C4-2B (cell line): Measurements from ENCODE around the gene IL10.
A peak's percentile ranks its signal among the peaks of the same experiment; 100 is the strongest.

ENCODE experiments used
- H3K27ac ChIP-seq: fragments of 450-650 bp; 2 replicates; pipeline ENCODE4 v1.5.1; 2017
- CTCF ChIP-seq: fragments of 450-650 bp; conservative IDR thresholded peaks from 2 replicates; pipeline ENCODE4 v1.5.1; 2017; ENCODE audit warnings: mild to moderate bottlenecking
- ZFX ChIP-seq: fragments of 450-650 bp; IDR thresholded peaks from 2 replicates; pipeline ENCODE4 v1.6.1; 2017

Gene IL10

DNA sequence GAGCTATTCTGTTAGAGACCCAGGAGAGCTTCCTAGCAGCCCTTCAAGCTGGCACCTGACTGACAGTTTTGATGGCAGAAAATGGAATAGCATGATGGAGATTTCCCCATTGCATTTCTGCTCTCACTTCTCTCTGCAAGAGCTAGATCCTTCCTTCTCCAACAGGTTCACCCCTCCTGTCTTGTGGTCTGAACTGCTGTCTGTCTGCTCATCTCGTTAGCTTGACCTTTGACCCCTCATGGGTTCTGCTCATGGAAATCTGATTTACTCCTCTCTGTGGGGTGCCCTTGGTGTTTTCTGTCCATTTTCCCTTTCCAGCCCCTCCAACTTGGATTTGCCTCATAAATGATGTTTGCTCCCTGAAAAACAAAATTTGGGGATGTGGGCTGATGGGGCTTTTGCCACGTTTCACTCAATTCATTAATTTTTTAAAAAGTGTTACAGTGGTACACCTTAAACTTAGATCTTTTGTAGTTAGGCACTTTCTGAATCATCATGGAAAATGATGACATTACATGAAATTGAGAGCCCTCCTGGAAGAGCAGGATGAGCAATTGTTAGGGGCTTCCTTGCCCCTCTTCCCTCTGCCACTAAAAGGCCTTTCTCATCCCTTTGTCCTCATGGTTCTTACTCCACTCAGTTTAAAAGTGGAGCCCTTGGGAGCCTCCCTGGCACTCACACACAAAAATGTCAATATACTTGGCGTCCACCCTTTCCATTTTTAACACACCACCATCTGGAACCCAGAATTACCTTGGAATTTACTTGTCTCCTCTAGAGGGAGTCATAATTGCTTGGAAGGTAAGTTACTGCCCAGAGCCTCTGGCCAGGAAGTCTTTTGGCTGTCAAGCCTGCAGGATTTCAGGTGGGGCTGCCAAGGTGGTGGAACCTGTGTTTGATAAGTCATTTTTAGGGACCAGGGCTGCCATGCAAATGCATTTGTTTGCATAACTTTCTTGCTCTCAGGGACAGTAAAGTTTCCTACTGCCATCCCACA is 33.6 kb downstream of the IL10 start:
- H3K27ac ChIP-seq, result no peak overlapping the region

DNA sequence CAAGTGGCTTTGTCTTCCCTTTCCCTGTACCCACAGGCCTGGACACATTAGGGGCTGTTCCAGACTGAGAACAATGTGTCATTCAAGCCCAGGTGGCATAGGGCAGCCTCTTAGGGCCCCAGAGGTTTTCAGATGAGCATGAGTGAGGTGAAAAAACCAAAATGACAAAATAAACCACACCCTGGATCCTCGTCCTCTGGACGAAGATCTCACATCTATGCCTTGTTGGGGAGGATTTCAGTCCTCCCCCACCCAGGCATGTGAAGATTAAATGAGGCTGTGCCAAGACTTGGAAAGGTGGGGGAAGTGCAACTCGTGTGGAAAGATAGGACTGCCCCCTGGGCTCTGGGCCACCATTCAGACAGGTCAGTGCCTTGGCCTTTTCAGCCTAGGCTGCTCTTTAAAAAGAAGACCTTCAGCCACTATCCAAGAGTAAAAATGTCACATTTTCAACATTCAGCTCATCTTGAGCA is 34.5 kb downstream of the IL10 start:
- no peak overlapping the region for H3K27ac ChIP-seq
- no peak for TF ChIP-seq ZFX
- no peak for TF ChIP-seq CTCF

More for the DNA sequence above, 33.6 kb downstream of the IL10 start:
- TF ChIP-seq CTCF (peak; percentile 78), ZFX (no peak)

GRCh38 chr1:206736878-206737728 is 35.2 kb downstream of the IL10 start:
- H3K27ac ChIP-seq, result no peak overlapping the region
- no peak for TF ChIP-seq CTCF
- no peak for TF ChIP-seq ZFX

- no peak for TF ChIP-seq CTCF
- no peak for TF ChIP-seq ZFX
- no peak overlapping the region for H3K27ac ChIP-seq
Measured at GRCh38 chr1:206735553-206736031, 36.7 kb downstream of the IL10 start.

DNA sequence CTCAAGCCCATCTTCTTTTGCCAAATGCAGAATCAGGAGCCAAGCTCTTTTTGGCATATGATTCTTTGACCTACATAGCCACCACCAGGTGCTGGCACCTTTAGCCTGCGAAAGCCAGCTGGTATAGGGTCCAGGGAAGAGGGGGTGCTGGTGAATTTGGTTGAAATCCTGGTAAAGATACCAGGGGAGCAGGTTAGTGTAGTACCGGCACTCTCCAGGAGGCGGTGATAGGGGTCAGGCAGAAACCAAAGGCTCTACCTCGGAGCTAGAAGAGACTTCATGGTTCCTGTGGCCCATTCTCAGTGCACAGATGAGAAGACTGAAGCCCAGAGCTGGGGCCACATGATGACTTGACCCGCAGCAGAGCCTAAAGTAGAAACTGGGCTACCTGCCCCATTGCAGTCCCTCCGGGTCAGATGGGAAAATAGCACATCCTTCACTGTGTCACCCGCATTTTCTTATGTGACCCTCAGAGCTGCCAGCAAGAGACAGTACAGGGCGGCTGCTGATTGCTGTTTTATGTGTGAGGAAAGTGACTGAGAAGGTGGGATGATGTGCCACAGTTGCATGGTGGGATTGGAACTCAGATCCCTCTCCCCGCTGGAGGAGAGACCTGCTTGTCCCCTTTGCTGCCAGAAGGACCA is 37.7 kb downstream of the IL10 start:
- H3K27ac ChIP-seq, result no peak overlapping the region
- TF ChIP-seq CTCF (peak; percentile 91), ZFX (no peak)

DNA sequence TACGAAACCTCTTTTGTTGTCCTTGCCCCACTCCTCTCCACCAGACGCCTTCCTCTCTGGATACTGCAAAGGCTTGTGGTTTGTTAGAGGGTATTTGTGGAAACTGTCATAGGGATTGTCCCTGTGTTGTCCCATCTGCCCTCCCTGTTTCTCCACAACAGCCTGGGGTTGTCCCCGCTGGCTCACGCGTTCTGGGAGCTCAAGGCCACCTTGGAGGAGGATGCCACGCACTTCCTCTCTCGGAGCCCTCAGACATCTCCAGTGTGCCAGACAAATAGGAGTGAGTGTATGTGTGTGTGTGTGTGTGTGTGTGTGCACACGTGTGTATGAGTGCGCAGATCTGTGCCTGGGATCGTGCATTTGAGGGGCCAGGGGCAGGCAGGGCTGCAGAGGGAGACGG is 39.3 kb downstream of the IL10 start:
- H3K27ac ChIP-seq, result no peak overlapping the region
- TF ChIP-seq ZFX (no peak), CTCF (no peak)
